NCI-H460 (cell line): ENCODE results near the gene CLIC5. TPM values are rescaled to one million over a fixed set of nuclear protein-coding genes. Genes with fewer than 3 reads are reported as not detected.
A peak's percentile ranks its signal among the peaks of the same experiment; 100 is the strongest.

Experiments used
- DNase-seq: peaks from one replicate; pipeline ENCODE4 v3.0.0-alpha.2; 2016; ENCODE audit warnings: low read depth; ENCODE audit errors: extremely low read depth
- polyA plus RNA-seq: library from polyadenylated mRNA; depleted of rRNA; stranded (reverse); fragments of >200 nt; gene quantifications from 2 replicates; pipeline ENCODE4 v1.2.3, GENCODE V29; 2014; cell fraction: nucleus; rRNA removed
- total RNA-seq: library from RNA; depleted of rRNA; stranded (reverse); fragments of >200 nt; shearing (Covaris generic); gene quantifications from 2 replicates; pipeline ENCODE4 v1.2.3, GENCODE V29; 2014; rRNA removed

Gene CLIC5
- total RNA-seq, result not detected in 2 replicates
- not detected in 2 replicates for polyA plus RNA-seq

GRCh38 chr6:46015119-46015968 is at the start of gene CLIC5:
CLIC5 (minus strand) TSS chr6:46015860; CDS start chr6:46015542, 318 bp downstream.
- DNase-seq, result no peak

- no peak for DNase-seq
Observed at GRCh38 chr6:46062991-46063390, 47.3 kb upstream of the CLIC5 start.

GRCh38 chr6:46062312-46062711 is 46.7 kb upstream of the CLIC5 start:
- DNase-seq, result no peak

- DNase-seq, result no peak
Observed at GRCh38 chr6:46061497-46061896, 45.8 kb upstream of the CLIC5 start.

- DNase-seq, result no peak
Observed at GRCh38 chr6:46059608-46060007, 43.9 kb upstream of the CLIC5 start.

- DNase-seq, result no peak
Observed at GRCh38 chr6:46058951-46059350, 43.3 kb upstream of the CLIC5 start.

- DNase-seq, result no peak
Observed at GRCh38 chr6:46057792-46058191, 42.1 kb upstream of the CLIC5 start.

- no peak for DNase-seq
Observed at GRCh38 chr6:46056906-46057529, 41.4 kb upstream of the CLIC5 start.

- no peak for DNase-seq
Observed at GRCh38 chr6:46054516-46054915, 38.9 kb upstream of the CLIC5 start.

- DNase-seq, result no peak
Observed at GRCh38 chr6:46053039-46053933, 37.6 kb upstream of the CLIC5 start.

GRCh38 chr6:46052479-46052878 is 36.8 kb upstream of the CLIC5 start:
- no peak for DNase-seq

GRCh38 chr6:46051962-46052361 is 36.3 kb upstream of the CLIC5 start:
- no peak for DNase-seq

GRCh38 chr6:46050845-46051405 is 35.3 kb upstream of the CLIC5 start:
- no peak for DNase-seq

GRCh38 chr6:46048646-46049297 is 33.1 kb upstream of the CLIC5 start:
- DNase-seq, result no peak

GRCh38 chr6:46046558-46047174 is 31.0 kb upstream of the CLIC5 start:
- no peak for DNase-seq

- peak; percentile 27 for DNase-seq
Observed at GRCh38 chr6:46044881-46045617, 29.4 kb upstream of the CLIC5 start.

GRCh38 chr6:46042355-46042999 is 26.8 kb upstream of the CLIC5 start:
- DNase-seq, result peak; percentile 7

GRCh38 chr6:46040288-46040687 is 24.6 kb upstream of the CLIC5 start:
- DNase-seq, result no peak
